HEK293 (cell line): ENCODE data around the gene CST6.

Experiments used
- CTCF ChIA-PET: fragments of 350-600 bp; formaldehyde crosslinking; extraction: SDS; loops from one replicate; lab custom pipeline; 2021; ENCODE audit warnings: antibody characterized with exemption; lab: Yijun Ruan, JAX
- POLR2A ChIA-PET: fragments of 300-600 bp; formaldehyde crosslinking; extraction: SDS; loops from one replicate; lab custom pipeline; 2020; ENCODE audit warnings: antibody characterized with exemption, inconsistent platforms; lab: Yijun Ruan, JAX
- H3K27ac ChIP-seq: fragments of 200-500 bp; sonication (Bioruptor generic); 2 replicates; pipeline ENCODE4 v1.5.1; 2014; ENCODE audit warnings: low read depth, low read length, control low read depth, inconsistent platforms; ENCODE audit errors: extremely low read depth
- H3K36me3 ChIP-seq, 2 experiments: fragments of 200-500 bp in 1 of 2; sonication (Bioruptor generic) in 1 of 2; 1 replicate in 1 of 2; 2 replicates in 1 of 2; pipeline ENCODE4 v1.5.1; 2014 to 2017; ENCODE audit warnings: inconsistent platforms in 2 of 2, low read length in 2 of 2; ENCODE audit not compliant: control insufficient read depth in 2 of 2, insufficient read depth in 1 of 2
- H3K4me1 ChIP-seq: fragments of 200-500 bp; sonication (Bioruptor generic); 2 replicates; pipeline ENCODE4 v1.5.1; 2014; ENCODE audit warnings: mild to moderate bottlenecking, low read length, inconsistent platforms; ENCODE audit not compliant: control insufficient read depth, insufficient read depth
- H3K4me3 ChIP-seq: 2 replicates; pipeline ENCODE4 v1.5.1; 2011; ENCODE audit warnings: low read depth, mild to moderate bottlenecking, control low read depth, low read length, moderate library complexity
- H3K9me3 ChIP-seq: fragments of 200-500 bp; sonication (Bioruptor generic); 2 replicates; pipeline ENCODE4 v1.5.1; 2014; ENCODE audit warnings: low read depth, low read length, inconsistent platforms; ENCODE audit not compliant: control insufficient read depth, insufficient read depth
- AEBP2 ChIP-seq: fragments of 450-650 bp; formaldehyde crosslinking; IDR thresholded peaks from 2 replicates; pipeline ENCODE4 v1.5.1; 2016; ENCODE audit warnings: missing biosample characterization, missing genetic modification characterization, borderline replicate concordance
- ELK4 ChIP-seq: IDR thresholded peaks from 2 replicates; pipeline ENCODE4 v1.6.1; 2011; ENCODE audit warnings: mild to moderate bottlenecking, low read depth, low read length, borderline replicate concordance
- HOXA7 ChIP-seq: sonication (generic); formaldehyde crosslinking; IDR thresholded peaks from 2 replicates; pipeline ENCODE4 v1.8.1; 2022; ENCODE audit warnings: missing genetic modification reagents, borderline replicate concordance
- KLF10 ChIP-seq: fragments of 450-650 bp; IDR thresholded peaks from 2 replicates; pipeline ENCODE4 v1.5.1; 2018; ENCODE audit warnings: missing biosample characterization, mild to moderate bottlenecking, missing genetic modification characterization
- KLF16 ChIP-seq: fragments of 450-650 bp; formaldehyde crosslinking; IDR thresholded peaks from 2 replicates; pipeline ENCODE4 v1.5.1; 2017; ENCODE audit warnings: missing biosample characterization, missing genetic modification characterization
- MEIS1 ChIP-seq: sonication (generic); formaldehyde crosslinking; IDR thresholded peaks from 2 replicates; pipeline ENCODE4 v1.8.1; 2022; ENCODE audit warnings: missing genetic modification reagents, mild to moderate bottlenecking, borderline replicate concordance
- MZF1 ChIP-seq: fragments of 450-650 bp; formaldehyde crosslinking; IDR thresholded peaks from 2 replicates; pipeline ENCODE4 v1.5.1; 2017; ENCODE audit warnings: missing biosample characterization, missing genetic modification characterization, borderline replicate concordance
- PRDM1 ChIP-seq: fragments of 450-650 bp; formaldehyde crosslinking; IDR thresholded peaks from 2 replicates; pipeline ENCODE4; 2016; ENCODE audit warnings: missing biosample characterization, missing genetic modification characterization
- PRDM6 ChIP-seq: fragments of 450-650 bp; formaldehyde crosslinking; IDR thresholded peaks from 2 replicates; pipeline ENCODE4 v1.5.1; 2017; ENCODE audit warnings: missing biosample characterization, missing genetic modification characterization
- SETDB1 ChIP-seq: IDR thresholded peaks from one replicate; pipeline ENCODE4 v1.6.1; 2017; ENCODE audit warnings: mild to moderate bottlenecking, low read length, moderate library complexity, mixed read lengths; ENCODE audit not compliant: insufficient read length
- YY1 ChIP-seq: fragments of 450-650 bp; formaldehyde crosslinking; IDR thresholded peaks from 2 replicates; pipeline ENCODE4 v1.5.1; 2018; ENCODE audit warnings: missing biosample characterization, missing genetic modification characterization
- ZFHX2 ChIP-seq: fragments of 450-650 bp; formaldehyde crosslinking; conservative IDR thresholded peaks from 2 replicates; pipeline ENCODE4 v1.5.1; 2016; ENCODE audit warnings: missing biosample characterization, missing genetic modification characterization
- ZFP41 ChIP-seq: fragments of 450-650 bp; formaldehyde crosslinking; IDR thresholded peaks from 2 replicates; pipeline ENCODE4 v1.5.1; 2016; ENCODE audit warnings: missing biosample characterization, missing genetic modification characterization, borderline replicate concordance
- ZIC2 ChIP-seq: fragments of 450-650 bp; formaldehyde crosslinking; IDR thresholded peaks from 2 replicates; pipeline ENCODE4 v1.5.1; 2016; ENCODE audit warnings: missing biosample characterization, missing genetic modification characterization
- ZNF114 ChIP-seq: fragments of 450-650 bp; formaldehyde crosslinking; IDR thresholded peaks from 2 replicates; pipeline ENCODE4 v1.5.0; 2017; ENCODE audit warnings: missing biosample characterization, missing genetic modification characterization
- ZNF362 ChIP-seq: fragments of 450-650 bp; formaldehyde crosslinking; IDR thresholded peaks from 2 replicates; pipeline ENCODE4 v1.5.1; 2016; ENCODE audit warnings: missing biosample characterization, missing genetic modification characterization
- ZNF391 ChIP-seq: fragments of 450-650 bp; formaldehyde crosslinking; IDR thresholded peaks from 2 replicates; pipeline ENCODE4 v1.5.1; 2016; ENCODE audit warnings: low read depth, missing biosample characterization, missing genetic modification characterization, borderline replicate concordance
- ZNF404 ChIP-seq: fragments of 450-650 bp; formaldehyde crosslinking; IDR thresholded peaks from 2 replicates; pipeline ENCODE4 v1.5.1; 2017; ENCODE audit warnings: missing biosample characterization, missing genetic modification characterization
- ZNF433 ChIP-seq: fragments of 450-650 bp; formaldehyde crosslinking; IDR thresholded peaks from 2 replicates; pipeline ENCODE4 v1.5.1; 2016; ENCODE audit warnings: missing biosample characterization, missing genetic modification characterization, low read depth
- ZNF514 ChIP-seq: fragments of 450-650 bp; formaldehyde crosslinking; IDR thresholded peaks from 2 replicates; pipeline ENCODE4 v1.5.1; 2016; ENCODE audit warnings: missing biosample characterization, missing genetic modification characterization
- ZNF544 ChIP-seq: fragments of 450-650 bp; formaldehyde crosslinking; IDR thresholded peaks from 2 replicates; pipeline ENCODE4 v1.5.0; 2017; ENCODE audit warnings: missing biosample characterization, missing genetic modification characterization
- ZNF548 ChIP-seq: fragments of 450-650 bp; formaldehyde crosslinking; IDR thresholded peaks from 2 replicates; pipeline ENCODE4 v1.5.1; 2016; ENCODE audit warnings: missing biosample characterization, missing genetic modification characterization
- ZNF610 ChIP-seq: fragments of 450-650 bp; formaldehyde crosslinking; IDR thresholded peaks from 2 replicates; pipeline ENCODE4 v1.5.1; 2016; ENCODE audit warnings: missing biosample characterization, missing genetic modification characterization, borderline replicate concordance
- ZNF623 ChIP-seq: fragments of 450-650 bp; formaldehyde crosslinking; IDR thresholded peaks from 2 replicates; pipeline ENCODE4 v1.5.1; 2016; ENCODE audit warnings: missing biosample characterization, missing genetic modification characterization
- ZNF624 ChIP-seq: fragments of 450-650 bp; formaldehyde crosslinking; IDR thresholded peaks from 2 replicates; pipeline ENCODE4 v1.5.1; 2017; ENCODE audit warnings: missing biosample characterization, missing genetic modification characterization
- ZNF670 ChIP-seq: fragments of 450-650 bp; formaldehyde crosslinking; IDR thresholded peaks from 2 replicates; pipeline ENCODE4 v1.5.1; 2016; ENCODE audit warnings: missing biosample characterization, missing genetic modification characterization, low read depth
- ZNF777 ChIP-seq: fragments of 450-650 bp; formaldehyde crosslinking; IDR thresholded peaks from 2 replicates; pipeline ENCODE4 v1.5.1; 2017; ENCODE audit warnings: missing biosample characterization, missing genetic modification characterization, borderline replicate concordance
- ZSCAN4 ChIP-seq: fragments of 450-650 bp; formaldehyde crosslinking; IDR thresholded peaks from 2 replicates; pipeline ENCODE4 v1.5.1; 2017; ENCODE audit warnings: missing biosample characterization, missing genetic modification characterization
- TF ChIP-seq, protein P1 (sequence below): fragments of 450-650 bp; formaldehyde crosslinking; IDR thresholded peaks from 2 replicates; pipeline ENCODE4 v1.5.1; 2016; ENCODE audit warnings: missing biosample characterization, missing genetic modification characterization

Gene CST6

DNA sequence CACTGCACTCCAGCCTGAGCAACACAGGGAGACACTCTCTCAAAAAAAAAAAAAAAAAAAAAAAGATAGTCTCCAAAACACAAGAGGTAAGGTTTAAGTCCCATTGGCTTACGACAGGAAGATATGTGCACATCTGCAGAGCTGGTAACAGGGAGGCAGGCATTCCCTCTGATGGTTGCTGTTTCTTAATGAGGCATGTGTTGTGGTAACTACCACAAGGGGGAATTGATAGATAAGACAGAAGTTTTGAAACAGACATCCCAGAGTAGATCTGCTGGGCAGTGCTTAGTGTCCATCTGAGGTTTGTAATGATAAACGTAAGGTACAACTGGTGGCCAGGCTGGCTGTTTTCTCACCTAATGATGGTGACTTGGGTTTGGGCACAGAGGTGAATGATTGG is 14.5 kb upstream of the CST6 start:
- CTCF ChIA-PET, result interaction anchor here (0.6 to 1.3 kb wide), 3 partner anchors 25 to 107 kb away, joined by 3 to 5 read pairs (median 3); no protein-coding TSS in a partner anchor
- POLR2A ChIA-PET, result interaction anchor here (0.6 to 0.7 kb wide), 3 partner anchors 38 to 862 kb away, joined by 3 read pairs; partner anchors contain the start of gene FIBP

GRCh38 chr11:66001942-66002647 is 9.7 kb upstream of the CST6 start, which contains the start of the genes BANF1 and EIF1AD:
Gene BANF1 (plus strand): TSS chr11:66002503. CDS start chr11:66003251, 748 bp downstream.
Gene EIF1AD (minus strand): TSS chr11:66002157. CDS start chr11:66000389, 1,768 bp downstream.
- POLR2A ChIA-PET, result interaction anchor here (0.8 to 1.6 kb wide), 11 partner anchors 9 to 387 kb away, joined by 3 to 7 read pairs (median 4); partner anchors contain the start of genes CFL1, CST6, FIBP and PCNX3
- peak within 1 kb of the TSS; percentile 98 for H3K4me3 ChIP-seq
- H3K36me3 ChIP-seq, result peaks cover 8 to 65% of the 10 kb centered on the region in 2 experiments
- H3K9me3 ChIP-seq, result no peaks in the 10 kb centered on the region
- CTCF ChIA-PET, result interaction anchor here (0.9 to 1.4 kb wide), 3 partner anchors 14 to 43 kb away, joined by 3 to 6 read pairs (median 3); no protein-coding TSS in a partner anchor
- H3K27ac ChIP-seq, result peak within 1 kb of the TSS; percentile 58
- no peaks in the 10 kb centered on the region for H3K4me1 ChIP-seq
- TF ChIP-seq PRDM6 (no peak), PRDM1 (tag by site-specific recombination) (peak; percentile 73), KLF10 (tag by site-specific recombination) (peak; percentile 73; the same call in 1 of the 2 replicates), ZFHX2 (peak; percentile 64), ZNF114 (tag by site-specific recombination) (no peak), HOXA7 (CRISPR knock-in tag) (no peak), ZNF433 (tag by site-specific recombination) (no peak), ZNF544 (tag by site-specific recombination) (no peak), ZNF391 (peak; percentile 97), MEIS1 (CRISPR knock-in tag) (no peak), SETDB1 (no peak), AEBP2 (tag by site-specific recombination) (peak; percentile 42; the same call in 1 of the 2 replicates)

More for the DNA sequence above, 14.5 kb upstream of the CST6 start:
- TF ChIP-seq KLF16 (tag by site-specific recombination), result no peak
- no peak for TF ChIP-seq YY1 (tag by site-specific recombination)
- no peak for TF ChIP-seq ZNF777 (tag by site-specific recombination)
- no peak for TF ChIP-seq ELK4
- no peak for TF ChIP-seq ZNF514 (tag by site-specific recombination)
- no peak for TF ChIP-seq ZNF670
- no peak for TF ChIP-seq ZFP41 (tag by site-specific recombination)
- TF ChIP-seq MZF1 (tag by site-specific recombination), result no peak
- TF ChIP-seq, protein P1, sequence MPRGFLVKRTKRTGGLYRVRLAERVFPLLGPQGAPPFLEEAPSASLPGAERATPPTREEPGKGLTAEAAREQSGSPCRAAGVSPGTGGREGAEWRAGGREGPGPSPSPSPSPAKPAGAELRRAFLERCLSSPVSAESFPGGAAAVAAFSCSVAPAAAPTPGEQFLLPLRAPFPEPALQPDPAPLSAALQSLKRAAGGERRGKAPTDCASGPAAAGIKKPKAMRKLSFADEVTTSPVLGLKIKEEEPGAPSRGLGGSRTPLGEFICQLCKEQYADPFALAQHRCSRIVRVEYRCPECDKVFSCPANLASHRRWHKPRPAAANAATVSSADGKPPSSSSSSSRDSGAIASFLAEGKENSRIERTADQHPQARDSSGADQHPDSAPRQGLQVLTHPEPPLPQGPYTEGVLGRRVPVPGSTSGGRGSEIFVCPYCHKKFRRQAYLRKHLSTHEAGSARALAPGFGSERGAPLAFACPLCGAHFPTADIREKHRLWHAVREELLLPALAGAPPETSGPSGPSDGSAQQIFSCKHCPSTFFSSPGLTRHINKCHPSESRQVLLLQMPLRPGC (tag by site-specific recombination), result no peak
- no peak for TF ChIP-seq ZIC2 (tag by site-specific recombination)
- TF ChIP-seq MEIS1 (CRISPR knock-in tag), result no peak
- no peak for TF ChIP-seq ZNF548 (tag by site-specific recombination)
- TF ChIP-seq ZNF624 (tag by site-specific recombination), result no peak
- TF ChIP-seq ZNF623 (tag by site-specific recombination), result no peak
- no peak for TF ChIP-seq ZNF362 (tag by site-specific recombination)
- TF ChIP-seq ZSCAN4 (tag by site-specific recombination), result no peak
- no peak for TF ChIP-seq ZNF610 (tag by site-specific recombination)
- TF ChIP-seq ZNF404 (tag by site-specific recombination), result no peak
- no peak overlapping the region for H3K4me3 ChIP-seq
- H3K9me3 ChIP-seq, result no peaks in the 10 kb centered on the region
- H3K4me1 ChIP-seq, result no peaks in the 10 kb centered on the region
- H3K36me3 ChIP-seq, result peaks cover 13 to 44% of the 10 kb centered on the region in 2 experiments
- H3K27ac ChIP-seq, result no peak overlapping the region
